ENCODE data around the gene TEAD1. TPM values are rescaled to one million over a fixed set of nuclear protein-coding genes. Genes with fewer than 3 reads are reported as not detected.

The TEAD1 gene
- total and polyA plus RNA-seq, 2 experiments from 2014 or later: 24.5 to 103 TPM

DNA sequence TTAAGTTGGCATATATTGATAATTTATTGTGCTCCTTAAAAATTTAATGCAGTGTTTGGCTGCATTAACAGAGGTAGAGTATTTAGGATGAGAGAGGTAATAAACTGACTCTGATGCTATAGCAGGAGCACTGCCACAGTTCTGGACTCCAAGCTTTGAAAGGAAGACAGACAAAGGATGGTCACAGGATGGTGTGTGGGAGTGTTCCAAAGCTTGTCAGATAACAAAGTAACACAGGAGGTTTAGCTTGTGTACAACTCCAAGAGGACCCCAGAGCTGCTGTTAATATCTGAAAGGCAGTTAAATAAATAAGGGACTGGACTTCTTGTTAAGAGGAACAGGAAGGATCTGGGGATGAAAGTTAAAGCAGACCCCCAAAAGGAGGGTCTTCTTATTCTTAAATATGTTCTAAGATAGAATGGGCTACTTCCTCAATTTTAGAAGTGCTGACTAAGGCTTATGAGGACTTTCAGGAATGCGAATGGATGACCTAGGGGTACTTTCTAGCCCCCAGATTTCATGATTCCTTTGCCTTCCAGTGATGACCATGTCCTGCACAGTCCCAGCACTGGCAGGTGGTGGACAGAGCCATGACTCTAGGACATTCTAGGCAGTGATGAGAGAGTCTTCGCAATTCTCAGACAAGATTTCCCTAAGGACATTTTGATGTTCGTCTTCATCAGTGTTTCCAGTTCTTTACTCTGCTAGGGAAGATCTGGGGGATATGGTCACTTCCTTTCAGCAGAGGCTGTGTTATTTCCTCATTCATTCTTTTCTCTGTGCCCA lies 185.8 kb downstream of the TEAD1 start (continued):
- TF ChIP-seq, protein P1, sequence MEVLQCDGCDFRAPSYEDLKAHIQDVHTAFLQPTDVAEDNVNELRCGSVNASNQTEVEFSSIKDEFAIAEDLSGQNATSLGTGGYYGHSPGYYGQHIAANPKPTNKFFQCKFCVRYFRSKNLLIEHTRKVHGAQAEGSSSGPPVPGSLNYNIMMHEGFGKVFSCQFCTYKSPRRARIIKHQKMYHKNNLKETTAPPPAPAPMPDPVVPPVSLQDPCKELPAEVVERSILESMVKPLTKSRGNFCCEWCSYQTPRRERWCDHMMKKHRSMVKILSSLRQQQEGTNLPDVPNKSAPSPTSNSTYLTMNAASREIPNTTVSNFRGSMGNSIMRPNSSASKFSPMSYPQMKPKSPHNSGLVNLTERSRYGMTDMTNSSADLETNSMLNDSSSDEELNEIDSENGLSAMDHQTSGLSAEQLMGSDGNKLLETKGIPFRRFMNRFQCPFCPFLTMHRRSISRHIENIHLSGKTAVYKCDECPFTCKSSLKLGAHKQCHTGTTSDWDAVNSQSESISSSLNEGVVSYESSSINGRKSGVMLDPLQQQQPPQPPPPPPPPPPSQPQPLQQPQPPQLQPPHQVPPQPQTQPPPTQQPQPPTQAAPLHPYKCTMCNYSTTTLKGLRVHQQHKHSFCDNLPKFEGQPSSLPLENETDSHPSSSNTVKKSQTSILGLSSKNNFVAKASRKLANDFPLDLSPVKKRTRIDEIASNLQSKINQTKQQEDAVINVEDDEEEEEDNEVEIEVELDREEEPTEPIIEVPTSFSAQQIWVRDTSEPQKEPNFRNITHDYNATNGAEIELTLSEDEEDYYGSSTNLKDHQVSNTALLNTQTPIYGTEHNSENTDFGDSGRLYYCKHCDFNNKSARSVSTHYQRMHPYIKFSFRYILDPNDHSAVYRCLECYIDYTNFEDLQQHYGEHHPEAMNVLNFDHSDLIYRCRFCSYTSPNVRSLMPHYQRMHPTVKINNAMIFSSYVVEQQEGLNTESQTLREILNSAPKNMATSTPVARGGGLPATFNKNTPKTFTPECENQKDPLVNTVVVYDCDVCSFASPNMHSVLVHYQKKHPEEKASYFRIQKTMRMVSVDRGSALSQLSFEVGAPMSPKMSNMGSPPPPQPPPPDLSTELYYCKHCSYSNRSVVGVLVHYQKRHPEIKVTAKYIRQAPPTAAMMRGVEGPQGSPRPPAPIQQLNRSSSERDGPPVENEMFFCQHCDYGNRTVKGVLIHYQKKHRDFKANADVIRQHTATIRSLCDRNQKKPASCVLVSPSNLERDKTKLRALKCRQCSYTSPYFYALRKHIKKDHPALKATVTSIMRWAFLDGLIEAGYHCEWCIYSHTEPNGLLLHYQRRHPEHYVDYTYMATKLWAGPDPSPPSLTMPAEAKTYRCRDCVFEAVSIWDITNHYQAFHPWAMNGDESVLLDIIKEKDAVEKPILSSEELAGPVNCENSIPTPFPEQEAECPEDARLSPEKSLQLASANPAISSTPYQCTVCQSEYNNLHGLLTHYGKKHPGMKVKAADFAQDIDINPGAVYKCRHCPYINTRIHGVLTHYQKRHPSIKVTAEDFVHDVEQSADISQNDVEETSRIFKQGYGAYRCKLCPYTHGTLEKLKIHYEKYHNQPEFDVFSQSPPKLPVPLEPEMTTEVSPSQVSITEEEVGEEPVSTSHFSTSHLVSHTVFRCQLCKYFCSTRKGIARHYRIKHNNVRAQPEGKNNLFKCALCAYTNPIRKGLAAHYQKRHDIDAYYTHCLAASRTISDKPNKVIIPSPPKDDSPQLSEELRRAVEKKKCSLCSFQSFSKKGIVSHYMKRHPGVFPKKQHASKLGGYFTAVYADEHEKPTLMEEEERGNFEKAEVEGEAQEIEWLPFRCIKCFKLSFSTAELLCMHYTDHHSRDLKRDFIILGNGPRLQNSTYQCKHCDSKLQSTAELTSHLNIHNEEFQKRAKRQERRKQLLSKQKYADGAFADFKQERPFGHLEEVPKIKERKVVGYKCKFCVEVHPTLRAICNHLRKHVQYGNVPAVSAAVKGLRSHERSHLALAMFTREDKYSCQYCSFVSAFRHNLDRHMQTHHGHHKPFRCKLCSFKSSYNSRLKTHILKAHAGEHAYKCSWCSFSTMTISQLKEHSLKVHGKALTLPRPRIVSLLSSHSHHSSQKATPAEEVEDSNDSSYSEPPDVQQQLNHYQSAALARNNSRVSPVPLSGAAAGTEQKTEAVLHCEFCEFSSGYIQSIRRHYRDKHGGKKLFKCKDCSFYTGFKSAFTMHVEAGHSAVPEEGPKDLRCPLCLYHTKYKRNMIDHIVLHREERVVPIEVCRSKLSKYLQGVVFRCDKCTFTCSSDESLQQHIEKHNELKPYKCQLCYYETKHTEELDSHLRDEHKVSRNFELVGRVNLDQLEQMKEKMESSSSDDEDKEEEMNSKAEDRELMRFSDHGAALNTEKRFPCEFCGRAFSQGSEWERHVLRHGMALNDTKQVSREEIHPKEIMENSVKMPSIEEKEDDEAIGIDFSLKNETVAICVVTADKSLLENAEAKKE (CRISPR knock-in tag; IDR thresholded peaks at IDR 0.05): no peak
- no peak for TF ChIP-seq ZNF331 (CRISPR knock-in tag; IDR thresholded peaks at IDR 0.05; ENCODE audit: low read depth)
- TF ChIP-seq POLR2AphosphoS5 (IDR thresholded peaks at IDR 0.05; ENCODE audit: low read depth): no peak
- no peak for TF ChIP-seq EZH2phosphoT487 (IDR thresholded peaks at IDR 0.05; ENCODE audit: unreplicated experiment)
- no peak for TF ChIP-seq NANOG (IDR thresholded peaks at IDR 0.05; ENCODE audit: borderline replicate concordance)
- TF ChIP-seq, protein P2, sequence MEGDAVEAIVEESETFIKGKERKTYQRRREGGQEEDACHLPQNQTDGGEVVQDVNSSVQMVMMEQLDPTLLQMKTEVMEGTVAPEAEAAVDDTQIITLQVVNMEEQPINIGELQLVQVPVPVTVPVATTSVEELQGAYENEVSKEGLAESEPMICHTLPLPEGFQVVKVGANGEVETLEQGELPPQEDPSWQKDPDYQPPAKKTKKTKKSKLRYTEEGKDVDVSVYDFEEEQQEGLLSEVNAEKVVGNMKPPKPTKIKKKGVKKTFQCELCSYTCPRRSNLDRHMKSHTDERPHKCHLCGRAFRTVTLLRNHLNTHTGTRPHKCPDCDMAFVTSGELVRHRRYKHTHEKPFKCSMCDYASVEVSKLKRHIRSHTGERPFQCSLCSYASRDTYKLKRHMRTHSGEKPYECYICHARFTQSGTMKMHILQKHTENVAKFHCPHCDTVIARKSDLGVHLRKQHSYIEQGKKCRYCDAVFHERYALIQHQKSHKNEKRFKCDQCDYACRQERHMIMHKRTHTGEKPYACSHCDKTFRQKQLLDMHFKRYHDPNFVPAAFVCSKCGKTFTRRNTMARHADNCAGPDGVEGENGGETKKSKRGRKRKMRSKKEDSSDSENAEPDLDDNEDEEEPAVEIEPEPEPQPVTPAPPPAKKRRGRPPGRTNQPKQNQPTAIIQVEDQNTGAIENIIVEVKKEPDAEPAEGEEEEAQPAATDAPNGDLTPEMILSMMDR (conservative IDR thresholded peaks at IDR 0.05; ENCODE audit: low read depth in 2 of 2): no peak

DNA sequence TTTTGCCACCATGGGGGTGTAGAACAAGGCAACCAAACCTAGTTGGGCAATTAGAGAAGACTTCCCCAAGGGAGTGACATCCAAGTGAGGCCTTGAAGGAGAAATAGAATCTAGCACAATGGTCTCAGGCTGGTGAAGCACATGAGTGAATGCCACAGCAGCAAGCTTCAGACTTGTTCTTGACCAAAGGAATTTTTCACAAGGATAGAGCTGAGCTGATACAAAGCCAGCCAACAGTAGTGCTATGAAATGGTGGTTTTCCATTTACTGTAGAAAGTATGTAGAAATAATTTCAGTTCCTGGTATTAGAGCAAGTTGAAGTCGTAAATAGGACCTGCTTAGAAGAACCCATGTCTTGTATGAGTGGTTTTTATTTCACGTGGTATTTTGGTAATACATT lies 186.6 kb downstream of the TEAD1 start:
- ATAC-seq: no peak
- H3K27me3 Mint-ChIP-seq (ENCODE audit: insufficient read depth, low read depth, poor library complexity): no peaks in the 10 kb centered on the region
- TF ChIP-seq ZNF114 (CRISPR knock-in tag; IDR thresholded peaks at IDR 0.05) (no peak), EZH2phosphoT487 (IDR thresholded peaks at IDR 0.05; ENCODE audit: unreplicated experiment) (no peak)
- TF ChIP-seq, protein P3, sequence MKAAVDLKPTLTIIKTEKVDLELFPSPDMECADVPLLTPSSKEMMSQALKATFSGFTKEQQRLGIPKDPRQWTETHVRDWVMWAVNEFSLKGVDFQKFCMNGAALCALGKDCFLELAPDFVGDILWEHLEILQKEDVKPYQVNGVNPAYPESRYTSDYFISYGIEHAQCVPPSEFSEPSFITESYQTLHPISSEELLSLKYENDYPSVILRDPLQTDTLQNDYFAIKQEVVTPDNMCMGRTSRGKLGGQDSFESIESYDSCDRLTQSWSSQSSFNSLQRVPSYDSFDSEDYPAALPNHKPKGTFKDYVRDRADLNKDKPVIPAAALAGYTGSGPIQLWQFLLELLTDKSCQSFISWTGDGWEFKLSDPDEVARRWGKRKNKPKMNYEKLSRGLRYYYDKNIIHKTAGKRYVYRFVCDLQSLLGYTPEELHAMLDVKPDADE (IDR thresholded peaks at IDR 0.05): no peak
- TF ChIP-seq, protein P2 (conservative IDR thresholded peaks at IDR 0.05; ENCODE audit: low read depth in 2 of 2): no peak
- peaks cover 35% of the 10 kb centered on the region for H3K4me1 ChIP-seq (ENCODE audit: insufficient read depth)
- no peaks in the 10 kb centered on the region for H3K9me2 ChIP-seq (ENCODE audit: insufficient read depth)
- H3K79me2 ChIP-seq (replicated peaks; ENCODE audit: insufficient read depth): peaks cover 40% of the 10 kb centered on the region
- no peaks in the 10 kb centered on the region for H3K36me3 ChIP-seq (ENCODE audit: insufficient read depth)
- H3K27me3 ChIP-seq (ENCODE audit: insufficient read depth): no peaks in the 10 kb centered on the region
- peaks cover 75% of the 10 kb centered on the region for H3K4me1 Mint-ChIP-seq
- H4K20me1 ChIP-seq (replicated peaks; ENCODE audit: insufficient read depth): no peaks in the 10 kb centered on the region
- H3K4me3 ChIP-seq: no peak overlapping the region
- DNase-seq (ENCODE audit: low spot score): no peak
- peak overlapping the region; percentile 92 for H3K27ac Mint-ChIP-seq
- no peak overlapping the region for H3K4me3 Mint-ChIP-seq
- no peak overlapping the region for H3K4me2 ChIP-seq
- peak overlapping the region; percentile 99 for H3K27ac ChIP-seq (ENCODE audit: low read depth)
- H3K36me3 Mint-ChIP-seq (ENCODE audit: low read depth): peaks cover 8% of the 10 kb centered on the region; the same call in 2 of the 3 replicates
- H3K9me3 Mint-ChIP-seq: no peaks in the 10 kb centered on the region; the same call in 2 of the 3 replicates
- H3F3A ChIP-seq (replicated peaks; ENCODE audit: low read depth): 0 out of 2 replicates have a peak, but pooled peaks cover 5% of the 10 kb centered on the region
- H2AFZ ChIP-seq: no peak overlapping the region
